ENCODE results near the gene SATB1.
A peak's percentile ranks its signal among the peaks of the same experiment; 100 is the strongest.
"Not testable (repeated sequence)": the region's sequence is repeated elsewhere in the genome, so short reads cannot be mapped to it uniquely, and the experiment has no call there.

The SATB1 gene

DNA sequence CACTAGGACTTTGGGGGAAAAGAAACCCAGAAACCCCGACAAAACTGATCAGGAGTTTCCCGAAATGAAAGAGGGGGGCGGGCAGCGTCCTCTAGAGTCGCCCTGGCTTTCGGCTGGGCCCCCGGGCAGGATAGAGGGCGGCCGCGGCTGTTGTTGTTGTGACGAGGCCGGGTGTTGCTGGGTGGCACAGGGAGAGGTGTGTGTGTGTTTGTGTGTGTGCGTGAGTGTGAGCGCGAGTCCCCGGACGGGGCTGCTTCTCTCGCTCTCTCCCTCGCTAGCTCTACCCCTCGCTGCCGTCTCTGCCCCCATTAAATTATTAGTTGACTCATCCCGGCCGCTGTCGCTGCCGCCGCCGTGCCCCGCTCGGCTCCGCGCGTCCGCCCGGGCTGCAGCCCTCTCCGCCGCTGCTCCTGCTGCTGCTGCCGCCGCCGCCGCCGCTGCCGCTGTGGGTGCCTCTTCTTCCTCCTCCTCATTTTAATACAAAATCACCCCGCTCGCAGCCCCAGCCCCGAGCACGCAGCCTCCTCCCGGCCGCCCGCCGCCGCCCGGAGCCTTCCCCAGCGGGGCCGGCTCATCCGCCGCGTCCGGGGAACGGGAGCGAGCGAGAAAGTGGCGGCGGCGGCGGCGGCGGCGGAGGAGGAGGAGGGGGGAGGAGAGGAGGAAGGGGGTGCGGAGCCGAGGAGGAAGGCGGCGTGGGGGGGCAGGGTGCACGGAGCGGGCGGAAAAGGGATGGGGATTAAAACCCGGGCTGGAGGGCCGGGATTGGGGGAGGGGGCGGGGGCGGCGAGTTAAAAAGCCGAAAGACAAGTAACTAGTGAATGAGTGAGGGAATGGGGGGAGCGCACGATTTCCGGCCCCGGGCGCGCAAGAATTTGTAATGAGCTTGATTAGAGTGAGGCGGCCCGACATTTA lies at the start of gene SATB1:
SATB1 (minus strand) TSS at position 611 of the 912 bp plus-strand sequence. CDS start 4,372 bp downstream, outside the sequence.
- H3K4me3 ChIP-seq (ENCODE audit: low read depth, low read length), result peak within 1 kb of the TSS; percentile 46
- TF ChIP-seq CTCF (IDR thresholded peaks at IDR 0.05; ENCODE audit: borderline replicate concordance, insufficient read depth, low read depth, low read length), result no peak

GRCh38 chr3:18474202-18474601 lies 49.1 kb upstream of the SATB1 start:
- no peak overlapping the region for H3K4me3 ChIP-seq (ENCODE audit: low read depth, low read length)
- no peak for TF ChIP-seq CTCF (IDR thresholded peaks at IDR 0.05; ENCODE audit: borderline replicate concordance, insufficient read depth, low read depth, low read length)

- no peak for TF ChIP-seq CTCF (IDR thresholded peaks at IDR 0.05; ENCODE audit: borderline replicate concordance, insufficient read depth, low read depth, low read length)
- H3K4me3 ChIP-seq (ENCODE audit: low read depth, low read length), result no peak overlapping the region
Observed at GRCh38 chr3:18469775-18470174, 44.6 kb upstream of the SATB1 start.

DNA sequence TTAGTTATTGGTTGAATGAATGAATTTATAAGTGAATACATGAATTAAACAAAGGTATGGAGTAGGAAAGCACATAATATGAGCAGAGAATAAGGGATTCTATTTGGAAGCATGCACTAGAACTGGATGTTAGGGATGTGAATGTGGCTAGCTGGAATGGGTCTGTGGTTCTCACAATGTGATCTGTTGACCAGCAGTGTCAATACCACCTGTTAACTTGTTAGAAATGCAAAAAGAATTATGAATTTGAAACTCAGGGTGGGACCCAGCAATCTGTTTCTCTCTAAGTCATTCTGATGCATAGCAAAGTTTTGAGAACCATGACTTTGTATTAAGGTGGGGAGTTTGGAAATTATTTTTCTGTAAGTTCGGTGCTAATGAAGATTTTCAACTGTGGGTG lies 41.0 kb upstream of the SATB1 start:
- H3K4me3 ChIP-seq (ENCODE audit: low read depth, low read length), result no peak overlapping the region

GRCh38 chr3:18454766-18455165 lies 29.6 kb upstream of the SATB1 start:
- no peak overlapping the region for H3K4me3 ChIP-seq (ENCODE audit: low read depth, low read length)
- no peak for TF ChIP-seq CTCF (IDR thresholded peaks at IDR 0.05; ENCODE audit: borderline replicate concordance, insufficient read depth, low read depth, low read length)

More for the DNA sequence above, 41.0 kb upstream of the SATB1 start:
- TF ChIP-seq CTCF (IDR thresholded peaks at IDR 0.05; ENCODE audit: borderline replicate concordance, insufficient read depth, low read depth, low read length), result no peak

DNA sequence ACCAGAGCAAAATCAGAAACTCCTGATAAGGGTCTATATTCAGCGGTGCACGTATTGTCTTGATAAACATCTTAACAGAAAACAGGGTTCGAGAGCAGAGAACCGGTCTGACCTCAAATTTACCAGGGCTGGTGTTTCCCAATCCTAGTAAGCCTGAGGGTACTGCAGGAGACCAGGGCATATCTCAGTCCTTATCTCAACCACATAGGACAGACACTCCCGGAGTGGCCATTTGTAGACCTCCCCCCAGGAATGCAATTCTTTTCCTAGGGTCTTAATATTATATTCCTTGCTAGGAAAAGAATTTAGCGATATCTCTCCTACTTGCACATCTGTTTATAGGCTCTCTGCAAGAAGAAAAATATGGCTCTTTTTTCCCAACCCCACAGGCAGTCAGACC lies 24.5 kb upstream of the SATB1 start:
- H3K4me3 ChIP-seq (ENCODE audit: low read depth, low read length), result not testable (repeated sequence)

GRCh38 chr3:18447720-18448119 lies 22.6 kb upstream of the SATB1 start:
- TF ChIP-seq CTCF (IDR thresholded peaks at IDR 0.05; ENCODE audit: borderline replicate concordance, insufficient read depth, low read depth, low read length), result no peak
- H3K4me3 ChIP-seq (ENCODE audit: low read depth, low read length), result no peak overlapping the region
